NCI-H748 (cell line): Measurements from ENCODE around the gene JDP2.

Experiments used
- DNase-seq: peaks from one replicate; lab custom pipeline; 2025; ENCODE audit not compliant: unreplicated experiment; lab: John Stamatoyannopoulos, UW

JDP2 gene

GRCh38 chr14:75511201-75511600 lies 83.4 kb downstream of the JDP2 start:
- DNase-seq: no peak

GRCh38 chr14:75513911-75514672 lies 86.3 kb downstream of the JDP2 start:
- DNase-seq: no peak

- DNase-seq: no peak
Measured at GRCh38 chr14:75514673-75515628, 87.1 kb downstream of the JDP2 start.

- no peak for DNase-seq
Measured at GRCh38 chr14:75515629-75515996, 87.8 kb downstream of the JDP2 start.

- peak; percentile 10 for DNase-seq
Measured at GRCh38 chr14:75518625-75519024, 90.8 kb downstream of the JDP2 start.

GRCh38 chr14:75519394-75519793 lies 91.6 kb downstream of the JDP2 start:
- DNase-seq: no peak

- no peak for DNase-seq
Measured at GRCh38 chr14:75519826-75520728, 92.3 kb downstream of the JDP2 start.

GRCh38 chr14:75520852-75521251 lies 93.0 kb downstream of the JDP2 start:
- no peak for DNase-seq

- DNase-seq: no peak
Measured at GRCh38 chr14:75521415-75522199, 93.8 kb downstream of the JDP2 start.

- no peak for DNase-seq
Measured at GRCh38 chr14:75522224-75522982, 94.6 kb downstream of the JDP2 start, which contains the start of gene BATF. Gene BATF (plus strand): TSS chr14:75522469. CDS start chr14:75522683, 214 bp downstream.

GRCh38 chr14:75522983-75523318 lies 95.1 kb downstream of the JDP2 start:
- no peak for DNase-seq
